CD4-positive, alpha-beta T cell (primary cell): Measurements from ENCODE around the gene EMILIN3. TPM values are rescaled to one million over a fixed set of nuclear protein-coding genes. Genes with fewer than 3 reads are reported as not detected.

Experiments
- ATAC-seq: fragments of 200-7000 bp; cut with Tn5 transposase; one replicate; pipeline ENCODE4 v1.10.0; 2022; ENCODE audit warnings: mild to moderate bottlenecking; ENCODE audit not compliant: poor library complexity
- CTCF ChIA-PET: fragments of 350-600 bp; sonication (Branson Sonifier 250); formaldehyde crosslinking; loops from one replicate; lab custom pipeline; 2021; ENCODE audit warnings: antibody characterized with exemption, inconsistent platforms; lab: Charles Lee
- POLR2A ChIA-PET: fragments of 350-600 bp; sonication (Branson Sonifier 250); formaldehyde crosslinking; loops from one replicate; lab custom pipeline; 2021; ENCODE audit warnings: antibody characterized with exemption, inconsistent platforms; lab: Charles Lee
- DNase-seq, 14 experiments: peaks; one replicate each; pipeline ENCODE4 v3.0.0-alpha.2; 2013 to 2020; ENCODE audit warnings: mixed read lengths in 2 of 14
- H3K27ac ChIP-seq, 2 donors: one replicate each; pipeline versions ENCODE4 v1.5.1 to v1.7.0; 2013; ENCODE audit warnings: low read length in 2 of 2, low read depth in 1 of 2, mild to moderate bottlenecking in 1 of 2
- H3K27me3 ChIP-seq, 2 experiments: 1 replicate in 1 of 2; 2 replicates in 1 of 2; pipeline versions ENCODE4 v1.6.1 to v1.7.0; 2013; ENCODE audit warnings: low read length in 2 of 2, control low read depth in 1 of 2, mild to moderate bottlenecking in 1 of 2, moderate library complexity in 1 of 2; ENCODE audit not compliant: insufficient read depth in 2 of 2, control insufficient read depth in 1 of 2
- H3K36me3 ChIP-seq: one replicate; pipeline ENCODE4 v1.6.1; 2013; ENCODE audit warnings: low read length, control low read depth; ENCODE audit not compliant: insufficient read depth
- H3K4me1 ChIP-seq: one replicate; pipeline ENCODE4 v1.6.1; 2013; ENCODE audit warnings: low read length, control low read depth; ENCODE audit not compliant: insufficient read depth
- H3K4me3 ChIP-seq: one replicate; pipeline ENCODE4 v1.5.1; 2013; ENCODE audit warnings: mild to moderate bottlenecking, low read length, moderate library complexity
- H3K9me3 ChIP-seq, 2 experiments: 1 replicate in 1 of 2; 2 replicates in 1 of 2; pipeline versions ENCODE4 v1.6.1 to v1.7.0; 2013; ENCODE audit warnings: low read length in 2 of 2, mild to moderate bottlenecking in 2 of 2, control low read depth in 1 of 2, moderate library complexity in 1 of 2; ENCODE audit not compliant: control insufficient read depth in 1 of 2, insufficient read depth in 1 of 2
- H3K27ac Mint-ChIP-seq: one replicate; pipeline ENCODE4 v1.8.0; 2020; ENCODE audit warnings: mixed read lengths
- H3K27me3 Mint-ChIP-seq: one replicate; pipeline ENCODE4 v1.8.0; 2021; ENCODE audit warnings: mixed read lengths
- H3K36me3 Mint-ChIP-seq: one replicate; pipeline ENCODE4 v1.8.0; 2021; ENCODE audit warnings: low read depth, mixed read lengths
- H3K4me1 Mint-ChIP-seq: one replicate; pipeline ENCODE4 v1.8.0; 2021; ENCODE audit warnings: low read depth, mixed read lengths
- H3K4me3 Mint-ChIP-seq: one replicate; pipeline ENCODE4 v1.8.0; 2020; ENCODE audit warnings: mild to moderate bottlenecking, mixed read lengths
- H3K9me3 Mint-ChIP-seq: one replicate; pipeline ENCODE4 v1.8.0; 2020; ENCODE audit warnings: mixed read lengths
- intact Hi-C, 2 experiments: fragments of 100-400 bp; cut with DNase I in 1 of 2; cut with micrococcal nuclease in 1 of 2; formaldehyde crosslinking; loops; one replicate each; pipeline versions ENCODE4 v1.15.1 to v1.9.0; 2023 to 2025; cut with DNase I, micrococcal nuclease
- total RNA-seq, 174 experiments: library from RNA in 2 of 174; stranded (reverse) in 2 of 174; gene quantifications; one replicate each; pipeline ENCODE4 v1.2.3 and lab custom pipeline; 2021 to 2026
- TF ChIP-seq, protein P1 (sequence below): fragments of 200-600 bp; IDR thresholded peaks from one replicate; pipeline ENCODE4 v1.8.0; 2022; ENCODE audit warnings: antibody characterized with exemption, mild to moderate bottlenecking

The EMILIN3 gene
- total RNA-seq, 2 experiments from 2014 or later = 0.11 to 0.22 TPM

DNA sequence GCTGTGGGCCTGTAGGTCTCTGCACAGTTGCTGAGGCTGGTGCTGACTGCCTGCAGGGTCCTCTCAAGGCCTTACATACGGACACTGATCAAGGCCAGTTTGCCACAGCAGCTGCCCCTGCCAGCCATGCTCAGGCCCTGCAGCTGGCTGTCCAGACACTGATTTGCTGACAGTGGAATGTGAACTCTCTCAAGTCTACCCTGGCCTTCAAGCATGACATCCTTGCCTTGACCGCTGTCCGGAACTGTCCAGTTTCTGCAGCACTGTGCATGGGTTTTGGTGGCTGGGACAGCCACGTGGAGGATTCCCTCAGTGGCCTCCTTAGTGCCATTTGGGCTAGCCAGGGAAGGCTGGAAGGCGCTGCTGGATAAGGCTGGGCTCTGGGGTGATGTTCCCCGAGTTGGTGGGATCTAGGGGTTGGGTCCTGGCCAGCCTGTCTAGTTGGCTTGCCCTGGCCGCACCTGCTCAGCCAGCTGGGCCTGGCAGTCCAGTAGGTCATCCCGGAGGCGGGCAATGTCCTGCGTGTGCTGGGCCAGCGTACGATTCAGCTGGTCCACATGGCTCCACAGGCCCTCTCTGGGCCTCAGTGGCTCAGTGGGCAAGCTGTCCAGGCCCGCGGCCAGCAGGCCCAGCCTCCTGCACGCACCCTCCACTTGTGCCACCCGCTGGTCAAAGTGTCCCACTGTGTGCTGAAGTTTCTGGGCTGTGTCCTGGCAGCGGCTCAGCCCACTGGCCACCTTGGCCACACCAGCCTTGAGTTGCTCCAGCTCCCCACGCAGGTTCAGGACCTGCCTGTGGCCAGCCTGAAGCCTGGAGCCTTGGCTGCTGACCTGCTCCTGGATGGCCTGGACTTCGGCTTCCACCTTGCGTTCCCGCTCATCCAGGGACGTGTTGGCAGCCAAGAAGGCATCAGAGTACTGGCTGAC lies 5.5 kb downstream of the EMILIN3 start:
- Histone ChIP-seq H3K36me3 (no peaks in the 10 kb centered on the region), H3K9me3 (no peaks in the 10 kb centered on the region), H3K4me1 (no peaks in the 10 kb centered on the region), H3K27me3 (peaks cover 10 to 13% of the 10 kb centered on the region in 2 experiments), H3K4me3 (no peak overlapping the region), H3K27ac (no peak overlapping the region)
- H3K4me1 Mint-ChIP-seq = no peaks in the 10 kb centered on the region
- no peak for ATAC-seq
- ChIA-PET POLR2A (no interaction called here), CTCF (no interaction called here)
- intact Hi-C loops = no loop called here
- H3K27me3 Mint-ChIP-seq = peaks cover 12% of the 10 kb centered on the region
- no peaks in the 10 kb centered on the region for H3K9me3 Mint-ChIP-seq
- no peaks in the 10 kb centered on the region for H3K36me3 Mint-ChIP-seq
- TF ChIP-seq, protein P1, sequence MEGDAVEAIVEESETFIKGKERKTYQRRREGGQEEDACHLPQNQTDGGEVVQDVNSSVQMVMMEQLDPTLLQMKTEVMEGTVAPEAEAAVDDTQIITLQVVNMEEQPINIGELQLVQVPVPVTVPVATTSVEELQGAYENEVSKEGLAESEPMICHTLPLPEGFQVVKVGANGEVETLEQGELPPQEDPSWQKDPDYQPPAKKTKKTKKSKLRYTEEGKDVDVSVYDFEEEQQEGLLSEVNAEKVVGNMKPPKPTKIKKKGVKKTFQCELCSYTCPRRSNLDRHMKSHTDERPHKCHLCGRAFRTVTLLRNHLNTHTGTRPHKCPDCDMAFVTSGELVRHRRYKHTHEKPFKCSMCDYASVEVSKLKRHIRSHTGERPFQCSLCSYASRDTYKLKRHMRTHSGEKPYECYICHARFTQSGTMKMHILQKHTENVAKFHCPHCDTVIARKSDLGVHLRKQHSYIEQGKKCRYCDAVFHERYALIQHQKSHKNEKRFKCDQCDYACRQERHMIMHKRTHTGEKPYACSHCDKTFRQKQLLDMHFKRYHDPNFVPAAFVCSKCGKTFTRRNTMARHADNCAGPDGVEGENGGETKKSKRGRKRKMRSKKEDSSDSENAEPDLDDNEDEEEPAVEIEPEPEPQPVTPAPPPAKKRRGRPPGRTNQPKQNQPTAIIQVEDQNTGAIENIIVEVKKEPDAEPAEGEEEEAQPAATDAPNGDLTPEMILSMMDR = no peak
- no peak overlapping the region for H3K4me3 Mint-ChIP-seq
- no peak overlapping the region for H3K27ac Mint-ChIP-seq
- no peak for DNase-seq

DNA sequence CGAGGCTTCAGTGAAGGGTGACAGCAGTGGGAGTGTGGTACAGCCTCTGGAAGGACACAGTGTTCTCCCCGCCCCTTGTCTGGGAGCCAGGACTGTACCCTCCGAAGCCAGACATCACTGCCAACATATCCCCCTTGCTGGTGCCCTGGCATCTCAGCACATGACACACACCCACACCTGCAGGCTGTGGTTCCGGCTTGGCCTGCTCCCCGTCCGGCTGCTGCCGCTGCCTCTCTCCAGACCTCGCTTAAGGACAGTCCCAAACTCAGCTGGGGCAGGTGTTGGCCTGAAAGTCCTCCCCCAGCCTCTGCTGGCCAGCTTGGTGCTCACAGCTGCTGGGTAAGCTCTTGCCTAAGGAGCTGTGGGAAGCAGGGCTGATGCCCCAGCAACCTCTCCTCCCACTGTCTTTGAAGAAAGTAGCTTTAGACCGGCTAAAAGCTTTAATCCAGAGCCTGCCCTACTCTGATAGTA lies 7.0 kb downstream of the EMILIN3 start:
- ChIA-PET POLR2A (no interaction called here), CTCF (no interaction called here)
- H3K9me3 Mint-ChIP-seq = no peaks in the 10 kb centered on the region
- intact Hi-C loops = no loop called here
- ATAC-seq (no peak), DNase-seq (no peak)
- TF ChIP-seq, protein P1 = no peak
- no peak overlapping the region for H3K27ac ChIP-seq
- peaks cover 2% of the 10 kb centered on the region for H3K27me3 Mint-ChIP-seq
- H3K4me3 Mint-ChIP-seq = no peak overlapping the region
- no peak overlapping the region for H3K27ac Mint-ChIP-seq
- H3K27me3 ChIP-seq = peaks cover 0 to 3% of the 10 kb centered on the region in 2 experiments
- no peaks in the 10 kb centered on the region for H3K36me3 Mint-ChIP-seq
- H3K4me3 ChIP-seq = no peak overlapping the region
- H3K36me3 ChIP-seq = no peaks in the 10 kb centered on the region
- H3K9me3 ChIP-seq = no peaks in the 10 kb centered on the region
- H3K4me1 Mint-ChIP-seq = no peaks in the 10 kb centered on the region
- no peaks in the 10 kb centered on the region for H3K4me1 ChIP-seq

DNA sequence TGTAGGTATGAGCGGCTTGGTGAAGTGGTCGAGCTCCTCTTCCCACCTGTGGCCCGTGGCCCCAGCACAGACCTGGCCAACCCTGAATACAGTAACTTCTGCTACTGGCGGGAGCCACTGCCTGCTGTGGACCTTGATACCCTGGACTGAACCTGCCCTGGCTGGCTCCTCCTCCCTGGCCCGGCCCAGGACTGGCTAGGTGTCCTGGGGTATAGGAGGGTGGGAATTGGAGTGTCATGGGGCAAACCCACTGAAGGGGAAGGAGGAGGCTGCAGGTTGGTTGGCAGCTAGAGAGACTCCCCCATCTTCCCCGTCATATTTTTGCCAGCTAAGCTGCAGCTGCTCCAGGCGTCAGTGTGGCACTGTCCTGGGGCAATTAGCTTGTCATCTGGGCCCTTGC lies 7.9 kb downstream of the EMILIN3 start:
- no peaks in the 10 kb centered on the region for H3K36me3 ChIP-seq
- ChIA-PET POLR2A (no interaction called here), CTCF (interaction anchor here (0.6 kb wide), 1 partner anchor 360 kb away, joined by 3 read pairs; no protein-coding TSS in a partner anchor)
- Mint-ChIP-seq H3K27ac (no peak overlapping the region), H3K9me3 (no peaks in the 10 kb centered on the region), H3K27me3 (no peaks in the 10 kb centered on the region), H3K36me3 (no peaks in the 10 kb centered on the region), H3K4me1 (no peaks in the 10 kb centered on the region), H3K4me3 (no peak overlapping the region)
- H3K4me3 ChIP-seq = no peak overlapping the region
- intact Hi-C loops = no loop called here
- no peak overlapping the region for H3K27ac ChIP-seq
- no peaks in the 10 kb centered on the region for H3K9me3 ChIP-seq
- H3K27me3 ChIP-seq = no peaks in the 10 kb centered on the region
- ATAC-seq = no peak
- TF ChIP-seq, protein P1 = no peak
- no peak for DNase-seq
- H3K4me1 ChIP-seq = no peaks in the 10 kb centered on the region
